Right lobe of liver (tissue), 6 donors: ENCODE data around the gene FXYD6. TPM values are rescaled to one million over a fixed set of nuclear protein-coding genes. Genes with fewer than 3 reads are reported as not detected.

Experiments used
- ATAC-seq, 4 donors: fragments of 200-7000 bp; cut with Tn5 transposase; one replicate each; pipeline ENCODE4 v1.9.1; 2020; ENCODE audit warnings: mild to moderate bottlenecking in 4 of 4, moderate library complexity in 4 of 4
- DNase-seq, 3 donors: peaks; one replicate each; pipeline ENCODE4 v3.0.0-alpha.2; 2020
- H3K27ac ChIP-seq, 3 donors: fragments of 200-600 bp; one replicate each; pipeline ENCODE4 v1.8.0; 2022
- H3K27me3 ChIP-seq, 2 donors: fragments of 200-600 bp; one replicate each; pipeline ENCODE4 v1.8.0; 2022
- H3K36me3 ChIP-seq, 4 donors: fragments of 200-600 bp; sonication (generic) in 1 of 4; one replicate each; pipeline versions ENCODE4 v1.5.1 to v1.8.0; 2017 to 2022; ENCODE audit warnings: control low read depth in 1 of 4
- H3K4me1 ChIP-seq, 4 donors: fragments of 200-600 bp; sonication (generic) in 1 of 4; one replicate each; pipeline versions ENCODE4 v1.5.1 to v1.8.0; 2017 to 2022; ENCODE audit warnings: control low read depth in 1 of 4
- H3K4me3 ChIP-seq, 3 donors: fragments of 200-600 bp; one replicate each; pipeline ENCODE4 v1.8.0; 2022
- H3K9me3 ChIP-seq, 4 donors: fragments of 200-600 bp; sonication (generic) in 1 of 4; one replicate each; pipeline versions ENCODE4 v1.5.1 to v1.8.0; 2017 to 2022; ENCODE audit warnings: control low read depth in 1 of 4
- CTCF ChIP-seq, 4 donors: fragments of 200-600 bp in 3 of 4; fragments of 450-650 bp in 1 of 4; IDR thresholded peaks; one replicate each; pipeline versions ENCODE4 v1.5.1 to v1.8.0; 2016 to 2022; ENCODE audit warnings: antibody characterized with exemption in 4 of 4, mild to moderate bottlenecking in 2 of 4
- POLR2A ChIP-seq: fragments of 450-650 bp; IDR thresholded peaks from one replicate; pipeline ENCODE4 v1.6.1; 2017; ENCODE audit warnings: antibody characterized with exemption, mild to moderate bottlenecking
- WGBS: methylation state at CpG from one replicate; pipeline ENCODE4 v1.1.6; 2018; ENCODE audit warnings: low coverage, low lambda C conversion rate; ENCODE audit not compliant: insufficient coverage; ENCODE audit errors: missing lambda C conversion rate; 5-methylcytosine and 5-hydroxymethylcytosine counted together
- intact Hi-C, 2 donors: fragments of 100-400 bp; cut with DNase I; formaldehyde crosslinking; loops; one replicate each; pipeline versions ENCODE4 v1.11.2 to v1.14.1; 2022
- total RNA-seq, 6 experiments: library from RNA; depleted of rRNA in 2 of 6; stranded (reverse); fragments of >200 nt in 2 of 6; fragmentation: NEBNext Ultra II Directional in 3 of 6; extraction: Animal tissue kit (Norgen Biotek cat#: 25700) in 3 of 6; gene quantifications; one replicate each; pipeline versions ENCODE4 v1.1.0 to v1.2.4, GENCODE V29; 2016 to 2023
- donor health status: DM: no; HTN: yes; CAD: no.
- donor health status: DM: no; HTN: no; CAD: no.
- donor health status: DM: no; HTN: no; CAD: no.
- donor health status: DM: no; HTN: yes; CAD: no.
- donor health status: DM: no; HTN: yes; CAD: no.

Gene FXYD6
- total RNA-seq, 6 experiments from 2014 or later: 4.9 to 14.4 (median 8.9) TPM

- 77% methylated on average over 5 of the region's 6 CpGs for WGBS
Measured at GRCh38 chr11:117878314-117878938, 2.0 kb upstream of the FXYD6 start.

GRCh38 chr11:117877120-117877784 lies 794 bp upstream of the FXYD6 start:
- DNase-seq (no peak), ATAC-seq (no peak)
- Histone ChIP-seq H3K4me3 (peak overlapping the region; percentile 39 to 48 (median 42)), H3K27ac (peak overlapping the region; percentile 6 to 78 (median 49)), H3K36me3 (no peaks in the 10 kb centered on the region), H3K27me3 (peaks cover 0 to 4% of the 10 kb centered on the region in 2 donors), H3K4me1 (no peaks in the 10 kb centered on the region), H3K9me3 (no peaks in the 10 kb centered on the region)
- no peak for TF ChIP-seq CTCF (IDR thresholded peaks at IDR 0.05)
- no peak for TF ChIP-seq POLR2A
- WGBS: 25% methylated on average over 10 of the region's 12 CpGs
- intact Hi-C loops: no loop called here

More at GRCh38 chr11:117878314-117878938, 2.0 kb upstream of the FXYD6 start:
- no peak for DNase-seq
- TF ChIP-seq POLR2A: no peak
- TF ChIP-seq CTCF (IDR thresholded peaks at IDR 0.05): no peak
- Histone ChIP-seq H3K27ac (no peak overlapping the region), H3K9me3 (no peaks in the 10 kb centered on the region), H3K36me3 (no peaks in the 10 kb centered on the region), H3K4me1 (no peaks in the 10 kb centered on the region), H3K27me3 (peaks cover 0 to 4% of the 10 kb centered on the region in 2 donors), H3K4me3 (no peak overlapping the region)
- intact Hi-C loops: no loop called here
- no peak for ATAC-seq

GRCh38 chr11:117876059-117876340 lies 458 bp downstream of the FXYD6 start:
- TF ChIP-seq POLR2A: no peak
- no peaks in the 10 kb centered on the region for H3K4me1 ChIP-seq
- no peaks in the 10 kb centered on the region for H3K9me3 ChIP-seq
- peak overlapping the region in 2 of 3 donors; percentile 43 to 78 for H3K27ac ChIP-seq
- intact Hi-C loops: no loop called here
- no peaks in the 10 kb centered on the region for H3K36me3 ChIP-seq
- peaks cover 0 to 4% of the 10 kb centered on the region in 2 donors for H3K27me3 ChIP-seq
- WGBS: 0% methylated on average over 8 of the region's 9 CpGs
- ATAC-seq (no peak), DNase-seq (no peak)
- peak overlapping the region; percentile 39 to 48 (median 42) for H3K4me3 ChIP-seq

GRCh38 chr11:117875382-117876058 lies 938 bp downstream of the FXYD6 start:
- ATAC-seq (peak in 2 of 4 donors; percentile 7 to 11), DNase-seq (no peak)
- TF ChIP-seq POLR2A (no peak), CTCF (IDR thresholded peaks at IDR 0.05) (no peak)
- peak overlapping the region; percentile 39 to 48 (median 42) for H3K4me3 ChIP-seq
- no peaks in the 10 kb centered on the region for H3K36me3 ChIP-seq
- intact Hi-C loops: no loop called here
- peak overlapping the region in 1 of 3 donors; percentile 78 for H3K27ac ChIP-seq
- 4% methylated on average over 16 of the region's 20 CpGs for WGBS
- H3K9me3 ChIP-seq: no peaks in the 10 kb centered on the region
- peaks cover 0 to 4% of the 10 kb centered on the region in 2 donors for H3K27me3 ChIP-seq
- no peaks in the 10 kb centered on the region for H3K4me1 ChIP-seq

- DNase-seq: no peak
- WGBS: 70% methylated on average over 4 of the region's 4 CpGs
- H3K36me3 ChIP-seq: no peaks in the 10 kb centered on the region
- no peaks in the 10 kb centered on the region for H3K9me3 ChIP-seq
- H3K4me1 ChIP-seq: no peaks in the 10 kb centered on the region
- intact Hi-C loops: no loop called here
- no peak overlapping the region for H3K27ac ChIP-seq
- H3K4me3 ChIP-seq: no peak overlapping the region
- TF ChIP-seq CTCF (IDR thresholded peaks at IDR 0.05) (no peak), POLR2A (no peak)
- no peak for ATAC-seq
- H3K27me3 ChIP-seq: peaks cover 0 to 4% of the 10 kb centered on the region in 2 donors
Measured at GRCh38 chr11:117874910-117875381, 1.5 kb downstream of the FXYD6 start.
